GM18517 (cell line): Measurements from ENCODE around the gene KRT80.

ENCODE experiments used
- ATAC-seq: cut with Tn5 transposase; IDR thresholded peaks from one replicate; pipeline ENCODE4 v1.9.1; 2021; ENCODE audit warnings: mild to moderate bottlenecking, moderate library complexity; ENCODE audit not compliant: unreplicated experiment

The KRT80 gene

DNA sequence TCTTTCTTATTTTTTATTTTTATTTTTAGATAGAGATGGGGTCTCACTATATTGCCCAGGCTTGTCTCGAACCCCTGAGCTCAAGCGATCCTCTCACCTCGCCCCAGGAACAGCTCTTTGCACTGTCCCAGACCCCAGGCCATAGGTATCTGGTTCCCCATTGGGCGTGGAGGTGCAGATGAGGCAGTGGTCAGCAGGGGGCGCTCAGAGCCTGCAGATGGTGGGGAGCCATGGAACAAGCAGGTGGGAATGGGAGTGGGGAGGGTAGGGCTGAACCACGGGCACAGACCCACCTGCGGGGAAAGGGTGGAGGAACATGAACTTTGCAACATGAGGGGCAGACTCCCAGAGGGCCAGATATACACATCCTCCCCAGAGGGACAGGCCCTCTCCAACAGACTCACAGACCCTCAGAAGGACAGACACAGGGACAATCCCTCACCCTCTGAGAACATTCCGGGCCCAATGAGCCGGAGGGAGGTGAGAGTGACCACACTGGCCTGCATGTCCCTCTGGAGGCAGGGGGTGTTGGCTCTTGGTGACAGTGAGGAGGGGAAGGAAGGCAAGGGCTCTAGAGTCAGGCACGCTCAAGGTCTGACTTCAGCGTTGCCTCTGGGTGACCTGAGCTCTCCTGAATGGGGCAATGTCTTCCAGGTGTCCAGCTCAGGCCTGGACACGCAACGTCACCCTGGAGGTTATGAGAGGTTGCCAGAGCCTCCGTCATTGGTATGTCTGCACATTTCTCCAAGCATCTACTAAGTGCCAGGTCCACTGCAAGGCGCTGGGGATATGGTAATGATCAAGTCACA lies 34.9 kb downstream of the KRT80 start:
- ATAC-seq = no peak

DNA sequence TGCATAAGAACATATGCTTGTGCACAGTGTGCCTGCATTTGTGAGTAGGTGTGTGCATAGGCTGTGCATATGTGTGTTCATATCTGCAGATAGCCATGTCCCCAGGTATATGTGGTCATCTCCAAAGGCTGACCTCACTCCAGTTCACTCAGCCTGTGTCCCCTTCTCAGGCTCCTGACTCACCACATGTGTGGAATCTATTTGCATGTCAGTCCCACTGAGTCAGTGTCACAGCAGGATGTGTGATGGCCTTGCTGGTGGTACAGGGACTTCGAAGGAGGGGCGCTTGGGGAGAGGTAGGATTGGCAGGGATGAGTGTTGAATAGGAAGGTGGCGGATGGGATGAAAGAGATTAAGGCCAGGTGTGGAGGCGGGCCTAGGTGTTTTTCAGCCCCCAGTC lies 35.5 kb downstream of the KRT80 start:
- ATAC-seq = no peak

DNA sequence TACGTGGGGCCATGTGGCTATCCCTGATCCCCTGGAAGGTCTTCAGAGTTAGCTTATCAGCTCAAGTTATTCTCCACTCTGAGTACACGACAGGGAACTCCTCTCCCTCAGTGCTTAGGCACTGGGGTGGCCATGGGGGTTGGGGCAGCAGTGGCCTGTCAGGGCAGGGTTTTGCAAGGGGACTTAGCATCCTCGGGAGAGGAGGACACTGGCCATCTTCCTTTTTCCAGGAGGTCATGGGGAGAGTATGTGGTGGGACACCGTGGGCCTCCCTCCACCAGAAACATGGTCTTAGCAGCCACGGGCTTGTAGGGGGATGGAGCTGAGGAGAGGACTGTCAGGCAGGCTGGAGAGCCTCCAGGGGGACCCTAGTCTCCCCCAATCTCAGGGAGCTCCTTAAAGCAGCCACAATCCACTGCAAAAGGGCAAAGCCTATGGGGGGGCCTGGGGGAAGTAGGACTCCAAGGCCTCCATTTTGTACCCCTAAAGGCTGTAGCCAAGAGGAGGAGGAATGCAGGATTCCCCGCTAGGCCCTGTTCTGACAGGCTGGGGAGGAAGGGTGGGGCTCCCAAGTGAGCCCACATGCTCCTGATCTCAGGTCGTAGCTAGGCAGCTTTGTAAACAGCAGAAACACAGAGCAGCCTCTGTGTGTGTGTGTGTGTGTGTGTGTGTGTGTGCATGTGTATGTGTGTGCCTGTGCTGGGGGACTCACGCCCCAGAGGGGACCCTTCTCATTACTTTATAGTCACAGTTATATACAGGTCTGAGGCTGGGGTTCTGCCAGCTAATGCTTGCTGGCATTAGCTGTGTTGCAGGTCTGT lies 36.6 kb downstream of the KRT80 start:
- no peak for ATAC-seq

DNA sequence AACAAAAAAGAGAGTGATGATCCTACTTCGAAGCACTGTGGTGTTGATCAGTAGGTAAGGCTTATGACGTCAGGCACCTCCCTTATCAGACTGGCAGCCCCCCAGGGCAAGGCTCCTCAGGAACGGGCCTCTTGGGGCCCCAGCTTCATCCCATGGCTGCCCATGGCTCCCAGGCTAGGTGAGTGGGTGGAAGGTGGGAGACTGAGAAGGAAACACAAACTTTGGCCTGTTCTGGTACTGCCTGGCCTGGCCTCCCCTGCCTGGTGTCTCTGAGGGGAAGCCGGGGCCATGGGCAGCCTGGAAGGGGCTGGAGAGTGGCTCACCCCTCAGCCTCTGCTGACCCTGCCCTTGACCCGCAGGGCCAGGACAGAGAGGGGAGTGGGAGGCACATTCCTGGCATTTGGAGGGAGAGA lies 38.9 kb downstream of the KRT80 start:
- no peak for ATAC-seq

DNA sequence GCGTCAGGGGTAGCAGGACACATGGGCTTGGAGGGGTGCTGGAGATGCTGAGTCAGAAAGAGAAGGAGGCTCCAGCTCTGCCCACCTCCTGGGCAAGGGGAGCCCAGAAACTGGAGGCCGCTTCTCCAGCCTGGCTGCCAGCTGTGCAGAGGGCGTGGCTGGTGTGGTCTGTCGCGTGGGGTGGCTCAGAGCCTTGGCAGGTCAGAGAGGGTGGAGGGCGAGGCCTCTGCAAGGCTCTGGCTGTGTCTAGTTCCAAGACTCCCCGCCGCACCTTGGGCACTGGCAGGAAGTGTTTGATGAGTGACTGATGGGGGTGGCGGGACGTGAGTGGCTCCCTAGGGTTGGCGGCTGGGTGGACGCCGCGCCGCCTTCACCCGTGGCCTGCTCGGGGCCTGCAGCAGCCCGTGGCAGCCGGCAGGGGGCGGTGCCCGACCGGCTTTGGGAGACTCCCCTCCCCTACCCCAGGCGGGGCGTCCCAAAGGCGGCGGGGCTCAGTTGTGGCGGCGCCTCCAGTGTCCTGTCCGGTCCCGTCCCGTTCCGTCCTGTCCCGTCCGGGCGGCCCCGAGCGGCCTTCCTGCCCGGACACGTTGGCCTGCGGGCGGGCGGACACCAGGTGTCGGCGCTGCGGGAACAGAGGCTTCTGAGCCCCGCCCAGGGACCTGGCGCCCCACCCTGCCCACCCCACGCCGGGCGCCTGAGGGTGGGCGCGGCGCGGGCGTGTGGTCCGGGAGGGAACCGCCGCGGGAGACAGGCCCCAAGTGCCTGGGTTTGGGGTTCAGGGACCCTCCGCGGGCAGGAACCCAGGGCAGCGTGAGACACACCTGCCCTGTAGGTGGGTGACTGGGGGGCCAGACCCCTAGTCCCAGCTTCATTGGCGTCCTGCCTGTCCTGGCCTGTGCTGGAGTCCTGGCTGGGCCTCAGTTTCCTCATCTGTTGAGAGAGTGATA lies 39.7 kb downstream of the KRT80 start:
- no peak for ATAC-seq

DNA sequence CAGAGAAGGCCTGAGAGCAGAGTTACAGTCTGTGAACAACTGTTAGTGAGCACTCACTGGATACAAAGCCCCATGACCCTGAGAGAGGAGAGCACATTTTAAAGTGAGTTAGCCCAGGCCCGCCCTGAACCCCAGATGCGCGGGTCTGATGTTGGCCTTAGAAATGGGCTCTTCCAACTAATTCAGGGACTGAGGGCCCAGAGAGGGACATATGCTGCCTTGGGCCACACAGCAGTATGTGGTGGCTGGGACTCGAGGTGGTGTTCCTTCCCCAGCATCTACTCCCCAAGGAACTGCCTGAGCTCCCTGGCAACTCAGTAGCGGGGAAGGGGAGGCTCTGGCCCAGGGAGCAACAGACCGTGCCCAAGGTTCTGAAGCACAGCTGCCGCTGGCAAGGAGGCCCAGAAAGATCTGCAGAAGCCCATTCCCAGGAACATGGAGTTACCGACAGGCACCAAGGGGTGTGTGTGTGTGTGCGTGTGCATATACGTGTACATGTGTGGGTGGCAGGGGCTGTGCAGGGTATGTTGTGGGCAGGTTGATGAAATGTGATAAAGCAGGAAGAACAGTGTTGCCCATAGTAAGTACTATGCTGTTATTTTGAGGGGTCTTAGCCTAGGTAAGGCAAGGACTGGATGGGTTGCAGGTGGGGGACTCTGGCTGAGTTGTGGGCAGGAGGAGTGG lies 40.5 kb downstream of the KRT80 start:
- ATAC-seq = no peak

DNA sequence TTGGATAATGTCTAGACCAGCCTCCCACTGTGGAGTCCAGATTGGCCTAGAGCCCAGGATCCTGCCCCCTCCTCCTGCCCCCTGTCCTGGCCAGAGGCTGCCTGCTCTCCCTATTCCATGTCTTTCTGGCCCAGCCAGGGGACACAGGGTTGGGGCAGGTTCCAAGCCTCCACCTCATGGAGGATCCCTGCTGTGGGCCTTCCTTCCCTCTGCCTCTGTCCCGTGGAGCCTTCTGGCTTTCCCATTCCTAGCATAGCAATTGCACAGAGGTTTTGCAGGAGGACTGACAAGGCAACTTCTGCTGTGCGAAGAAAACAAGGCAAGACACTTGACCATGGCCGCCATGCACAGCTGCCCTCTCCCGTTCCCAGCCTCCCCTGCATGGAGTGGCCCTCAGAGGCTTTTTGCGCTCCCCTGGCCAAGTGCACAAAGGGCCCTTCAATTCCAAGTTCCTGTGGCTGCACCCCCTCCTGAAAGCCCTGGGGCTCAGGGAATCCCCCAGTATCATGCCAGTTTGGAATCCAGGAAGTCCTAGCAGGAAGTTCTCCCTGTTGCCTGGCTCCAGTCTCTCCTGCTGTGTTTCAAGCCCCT lies 42.1 kb downstream of the KRT80 start:
- no peak for ATAC-seq

DNA sequence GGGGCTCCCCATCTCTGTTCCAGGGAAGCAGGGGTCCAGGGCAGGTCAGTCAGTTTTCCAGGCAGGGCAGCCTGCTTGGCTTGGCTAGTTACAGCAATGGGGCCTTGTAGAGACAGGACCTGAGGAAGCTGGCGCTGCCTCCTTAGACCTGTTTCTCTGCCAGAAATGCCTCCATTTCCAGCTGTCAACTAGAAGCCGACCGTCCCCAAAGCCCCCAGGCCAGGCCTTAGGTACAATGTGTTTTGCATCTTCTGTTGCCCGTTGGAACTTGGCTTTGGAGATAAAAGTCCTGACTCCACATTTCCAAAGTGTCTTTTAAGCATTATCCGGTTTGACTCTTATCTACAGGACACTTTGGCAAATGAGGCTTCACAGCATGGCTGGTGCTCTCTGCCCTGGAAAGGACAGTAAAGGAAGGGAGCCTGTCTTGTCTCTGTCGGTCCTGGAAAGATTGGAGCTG lies 42.6 kb downstream of the KRT80 start:
- ATAC-seq = no peak

DNA sequence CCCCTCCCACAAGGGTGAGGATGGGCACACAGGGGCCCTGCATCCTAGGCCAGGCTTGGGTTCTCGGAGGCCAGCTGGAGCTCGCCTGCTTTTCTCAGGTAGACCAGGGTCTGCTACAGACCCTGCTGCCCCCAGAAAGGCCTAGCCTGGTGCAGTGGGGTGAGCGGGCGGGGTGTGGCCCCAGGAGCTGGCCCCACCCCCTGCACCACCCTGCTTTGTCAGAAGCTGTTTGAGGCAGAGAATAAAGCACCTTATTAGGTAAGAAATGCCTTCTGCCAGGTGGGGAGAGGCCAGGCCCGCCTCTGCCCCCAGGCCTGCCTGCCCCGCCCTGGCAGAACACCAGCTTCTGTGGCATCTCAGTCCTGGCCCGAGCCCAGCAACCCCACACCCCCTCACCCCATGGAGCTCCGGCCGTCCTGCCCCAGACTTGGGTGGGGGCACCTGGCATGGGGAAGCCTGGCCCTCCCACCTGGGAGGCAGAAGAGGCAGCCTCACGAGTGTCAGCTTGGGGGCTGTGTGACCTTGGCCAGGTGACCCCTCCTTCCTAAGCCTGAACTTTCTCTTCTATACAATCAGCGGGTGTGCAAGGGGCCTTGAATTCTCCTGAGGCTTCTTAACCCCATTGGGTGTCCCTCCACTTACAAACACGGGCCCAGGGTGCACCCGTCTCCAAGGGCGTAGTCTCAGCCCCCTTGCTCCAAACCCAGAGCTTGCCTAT lies 43.2 kb downstream of the KRT80 start:
- no peak for ATAC-seq

DNA sequence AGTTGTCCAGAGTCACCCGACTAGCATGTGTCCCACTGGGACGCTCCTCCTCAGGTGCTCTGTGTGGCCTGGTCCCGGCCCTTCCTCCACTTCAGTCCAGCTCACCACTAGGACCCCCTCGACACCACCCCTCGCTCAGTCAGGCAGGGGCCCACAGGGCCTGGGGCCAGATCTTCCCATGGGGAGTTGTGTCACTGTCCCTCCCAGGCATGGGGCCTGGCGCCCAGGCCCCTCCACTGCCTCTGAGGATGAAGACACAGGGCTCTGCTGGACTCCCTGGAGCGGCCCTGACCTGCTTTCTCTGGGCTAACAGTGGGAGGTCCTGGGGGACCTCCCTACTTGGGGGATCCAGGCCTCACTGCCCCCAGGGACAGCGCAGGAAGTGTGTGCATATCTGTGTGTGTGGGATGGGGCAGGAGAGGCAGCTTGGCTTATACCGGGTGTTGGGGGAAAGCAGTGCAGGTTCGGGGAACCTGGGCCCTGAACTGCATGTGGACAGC lies 43.8 kb downstream of the KRT80 start:
- ATAC-seq = no peak

DNA sequence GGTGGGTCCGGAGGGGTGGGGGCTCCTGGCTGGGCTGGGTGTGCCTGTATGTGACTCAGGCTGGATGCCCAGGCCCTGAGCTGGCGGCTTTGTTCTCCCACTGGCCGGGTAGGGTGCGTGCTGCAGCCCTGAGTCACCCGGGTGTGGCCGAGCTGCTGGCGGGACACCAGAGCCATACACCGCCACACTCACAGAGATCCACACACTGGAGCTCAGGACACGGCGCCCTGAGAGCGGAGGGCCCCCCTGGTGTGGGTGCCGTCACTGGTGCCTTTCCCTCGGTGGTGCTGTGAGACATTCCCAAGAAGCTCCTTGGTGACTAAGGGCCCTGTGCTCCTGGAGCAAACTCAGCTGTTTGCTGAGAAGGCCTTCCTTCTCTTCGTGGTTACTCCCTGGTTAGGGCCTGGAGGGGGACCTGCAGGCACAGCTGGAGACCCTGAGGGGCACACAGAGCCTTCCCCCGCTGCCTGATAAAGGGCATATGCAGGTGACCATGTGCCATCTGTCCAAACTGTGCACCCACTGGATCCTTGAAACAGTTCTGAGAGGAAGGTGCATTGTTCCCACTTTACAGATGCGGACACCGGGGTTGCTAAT lies 44.3 kb downstream of the KRT80 start:
- ATAC-seq = no peak

DNA sequence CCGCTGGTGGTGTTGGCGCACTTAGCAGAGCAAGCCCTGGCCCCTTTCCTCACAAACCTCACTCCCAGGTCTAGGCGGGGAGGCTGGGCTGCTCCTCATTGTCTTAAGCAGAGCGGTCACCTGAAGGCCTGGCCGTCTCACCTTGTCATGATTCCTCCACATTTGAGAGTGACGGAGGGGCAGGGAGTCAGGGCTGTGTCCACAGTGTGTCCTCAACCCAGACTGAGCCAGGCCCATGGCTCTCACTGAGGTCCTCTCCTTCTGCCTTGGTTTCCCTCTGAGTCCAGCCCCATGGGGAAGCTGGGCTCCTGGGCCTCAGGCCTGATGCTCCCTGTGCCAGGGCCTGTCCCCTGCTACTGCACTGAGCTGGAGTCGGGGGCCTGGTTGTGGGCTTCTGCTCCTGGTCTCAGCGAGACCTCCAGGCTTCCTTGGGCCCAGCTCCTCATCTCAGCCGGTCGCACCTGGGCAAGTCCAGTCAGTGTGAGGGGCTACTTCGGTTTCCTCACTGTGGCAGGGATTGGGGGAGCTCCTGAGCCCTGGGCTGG lies 44.9 kb downstream of the KRT80 start:
- ATAC-seq = no peak

DNA sequence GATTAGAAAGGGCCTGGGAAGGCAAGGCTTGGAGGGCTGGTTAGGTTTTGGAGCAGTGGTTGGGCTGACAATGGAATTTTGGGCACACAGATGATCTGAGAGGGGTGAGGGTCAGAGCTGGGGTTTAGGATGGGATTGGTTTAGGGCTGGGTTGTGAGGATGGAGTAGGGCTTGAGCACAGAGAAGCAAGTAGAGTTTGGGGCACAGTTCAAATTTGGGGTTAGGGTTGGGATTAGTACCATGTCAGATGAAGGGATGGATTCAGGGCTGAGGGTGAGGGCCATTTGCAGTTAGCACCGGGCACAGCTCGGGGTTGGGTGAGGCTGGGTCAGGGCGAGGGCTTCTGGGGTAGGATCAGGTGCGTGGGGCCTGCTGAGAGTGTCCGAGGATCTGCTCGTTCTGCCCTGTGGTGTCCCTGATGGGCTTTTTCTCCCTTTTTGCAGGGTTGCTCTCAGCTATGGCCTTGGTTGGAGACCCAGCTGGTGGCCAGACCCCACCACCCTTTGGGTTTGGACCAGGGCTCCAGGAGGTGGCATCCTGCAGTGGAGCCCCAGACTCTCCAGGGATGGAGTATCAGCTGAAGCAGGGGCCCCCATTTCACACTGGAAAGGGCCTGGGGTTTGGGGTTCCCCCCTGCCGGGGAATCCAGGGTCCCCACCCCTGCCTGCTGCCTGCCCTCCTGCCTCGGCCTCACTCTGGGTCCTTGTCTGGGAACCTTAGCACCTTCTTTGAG lies 45.6 kb downstream of the KRT80 start:
- ATAC-seq = no peak

DNA sequence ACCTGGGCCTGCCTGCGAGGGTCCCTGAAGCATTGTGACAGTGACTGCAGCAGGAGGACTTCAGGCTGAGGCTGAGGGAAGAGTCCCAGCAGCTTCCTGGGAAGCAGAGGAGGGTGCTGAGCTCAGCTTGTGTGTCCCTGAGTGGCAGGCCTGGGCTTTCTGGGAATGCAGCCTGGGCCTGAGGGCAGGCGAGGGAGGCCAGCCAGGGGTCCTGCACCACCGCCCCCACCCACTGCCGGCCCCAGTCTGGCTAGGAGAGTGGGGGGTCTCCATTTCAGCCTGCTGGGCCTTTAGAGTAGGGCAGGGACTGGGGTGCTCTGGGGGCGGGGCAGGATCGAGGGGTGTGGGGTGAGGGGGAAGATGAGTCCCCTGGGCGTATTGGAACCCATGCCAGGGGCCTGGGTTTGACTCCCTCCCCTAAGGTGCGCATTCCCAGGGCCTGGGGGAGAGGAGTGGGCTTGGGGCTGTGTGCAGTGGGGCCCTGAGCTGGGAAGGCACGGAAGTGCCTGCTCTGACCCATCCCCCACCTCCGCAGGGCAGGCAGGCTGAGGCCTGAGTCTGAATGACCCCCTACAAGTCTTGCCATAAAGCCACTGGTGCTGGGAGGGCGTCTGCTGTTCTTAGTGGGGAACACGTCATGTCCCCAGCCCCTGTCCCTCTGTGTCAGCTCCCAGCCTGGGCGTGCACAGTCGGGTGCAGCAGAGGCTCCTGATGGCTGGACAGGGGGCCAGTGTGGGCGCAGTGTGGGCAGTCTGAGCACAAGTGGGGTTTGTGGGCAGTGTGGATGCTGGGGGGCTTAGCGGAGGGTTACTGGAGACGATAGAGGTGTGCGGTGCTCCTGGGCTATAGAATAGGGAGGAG lies 46.4 kb downstream of the KRT80 start:
- ATAC-seq = no peak

DNA sequence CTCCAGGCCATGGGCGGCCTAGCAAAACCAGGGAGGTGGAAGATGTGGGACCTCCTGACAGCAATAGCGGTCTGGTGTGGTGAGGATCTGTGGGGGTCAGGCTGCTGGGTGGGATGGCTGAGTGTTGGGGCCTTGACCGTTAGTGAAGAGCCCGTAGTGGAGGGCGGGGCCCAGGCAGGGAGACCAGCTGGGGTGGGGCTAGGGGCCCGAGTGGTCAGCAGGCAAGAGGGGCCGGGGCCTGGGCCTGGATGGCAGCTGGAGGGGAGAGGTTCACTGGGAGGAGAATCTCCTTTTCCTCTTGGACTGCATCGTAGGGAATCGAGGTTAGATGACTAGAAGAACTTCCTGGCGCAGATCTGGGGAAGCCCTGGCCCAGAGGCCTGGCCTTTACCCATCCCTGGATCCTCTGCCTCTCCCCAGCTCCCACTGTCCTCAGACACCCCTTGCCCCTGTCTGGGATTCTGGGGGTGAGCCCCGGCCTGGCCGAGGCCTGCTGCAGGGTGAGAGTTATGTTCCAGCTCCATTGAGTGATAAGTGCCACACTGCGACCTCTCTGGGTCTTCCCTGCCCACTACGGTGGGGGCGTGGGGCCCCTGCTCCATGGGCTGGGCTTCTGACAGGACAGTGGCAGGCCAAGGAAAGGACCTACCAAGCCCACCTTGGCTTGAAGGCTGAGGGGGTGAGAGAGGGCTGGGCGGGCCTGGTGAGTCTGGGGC lies 47.1 kb downstream of the KRT80 start:
- ATAC-seq = no peak

DNA sequence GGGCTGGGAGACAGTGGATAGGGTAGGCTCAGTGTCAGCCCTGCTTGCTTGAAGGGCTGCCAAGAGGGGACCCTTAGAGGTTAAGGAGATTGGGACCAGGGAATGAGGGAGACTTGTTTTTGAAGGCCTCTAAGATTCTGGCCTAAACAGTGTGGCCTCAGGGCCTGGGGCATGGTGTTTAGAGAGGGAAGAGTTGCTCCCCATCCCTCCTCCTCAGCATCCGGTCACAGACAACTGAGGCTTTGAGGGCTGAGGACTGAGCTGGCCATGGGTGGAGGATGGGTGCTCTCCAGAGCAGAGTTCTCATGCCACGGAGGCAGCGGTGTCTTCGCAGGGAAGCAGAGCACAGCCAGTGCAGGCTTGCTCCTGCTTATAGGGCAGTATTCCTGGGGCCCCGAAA lies 49.4 kb downstream of the KRT80 start:
- no peak for ATAC-seq
